Tibial artery (tissue), 4 donors: ENCODE measurements around the gene DMAC2L.
"Not testable (repeated sequence)": the region's sequence is repeated elsewhere in the genome, so short reads cannot be mapped to it uniquely, and the experiment has no call there.

ENCODE experiments used
- DNase-seq, 2 donors: peaks; one replicate each; pipeline ENCODE4 v3.0.0-alpha.2; 2019
- H3K27ac ChIP-seq, 2 donors: fragments of 200-600 bp; sonication (generic) in 1 of 2; 1 replicate in 1 of 2; 2 replicates in 1 of 2; pipeline ENCODE4 v1.5.1; 2018 to 2019; ENCODE audit warnings: mild to moderate bottlenecking in 1 of 2
- H3K27me3 ChIP-seq, 2 donors: fragments of 200-600 bp; sonication (generic) in 1 of 2; one replicate each; pipeline versions ENCODE4 v1.5.1 to v1.6.0; 2016 to 2019
- H3K36me3 ChIP-seq, 3 donors: fragments of 200-600 bp; sonication (generic) in 2 of 3; one replicate each; pipeline ENCODE4 v1.5.1; 2016 to 2019; ENCODE audit warnings: mild to moderate bottlenecking in 2 of 3
- H3K4me1 ChIP-seq, 4 donors: fragments of 200-600 bp; sonication (generic) in 2 of 4; 1 replicate in 3 of 4; 2 replicates in 1 of 4; pipeline ENCODE4 v1.5.1; 2016 to 2019
- H3K4me3 ChIP-seq, 2 donors: fragments of 200-600 bp; sonication (generic) in 1 of 2; 1 replicate in 1 of 2; 2 replicates in 1 of 2; pipeline ENCODE4 v1.5.1; 2018 to 2019; ENCODE audit warnings: mild to moderate bottlenecking in 2 of 2
- H3K9me3 ChIP-seq, 3 donors: fragments of 200-600 bp; sonication (generic) in 1 of 3; one replicate each; pipeline ENCODE4 v1.5.1; 2016 to 2019
- intact Hi-C: fragments of 100-400 bp; cut with DNase I; formaldehyde crosslinking; loops from one replicate; pipeline ENCODE4 v1.15.0; 2023; ENCODE audit warnings: low total_unique reads
- TF ChIP-seq, protein P1 (sequence below), 2 experiments: fragments of 200-600 bp in 1 of 2; fragments of 450-650 bp in 1 of 2; IDR thresholded peaks; one replicate each; pipeline ENCODE4 v1.5.1; 2017 to 2019; ENCODE audit warnings: antibody characterized with exemption in 2 of 2, mild to moderate bottlenecking in 1 of 2, moderate library complexity in 1 of 2

Gene DMAC2L

DNA sequence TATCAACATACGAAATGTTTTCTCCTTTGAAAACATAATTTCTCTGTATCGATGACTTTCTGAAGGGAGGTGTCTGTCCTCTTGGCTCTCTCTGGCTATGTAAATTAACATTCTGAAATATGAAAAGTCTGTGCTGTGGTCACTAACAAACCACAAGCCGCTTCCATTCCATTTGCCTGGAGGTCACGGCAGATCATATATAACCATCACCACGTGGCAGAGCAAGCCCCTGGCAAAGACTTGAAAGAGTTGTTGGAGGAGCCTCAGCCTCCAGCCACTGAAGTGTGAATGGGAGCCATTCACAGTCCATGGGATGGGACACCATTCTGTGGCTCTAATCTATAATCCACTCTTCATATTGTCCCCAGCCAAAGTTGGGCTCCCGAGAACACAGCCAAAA lies 45.0 kb downstream of the DMAC2L start:
- no peak for DNase-seq
- Histone ChIP-seq H3K27me3 (no peaks in the 10 kb centered on the region), H3K4me3 (no peak overlapping the region), H3K9me3 (no peaks in the 10 kb centered on the region), H3K4me1 (no peaks in the 10 kb centered on the region), H3K27ac (no peak overlapping the region), H3K36me3 (peaks cover 0 to 3% (median 0%) of the 10 kb centered on the region in 3 donors)
- intact Hi-C loops, result no loop called here
- TF ChIP-seq, protein P1, sequence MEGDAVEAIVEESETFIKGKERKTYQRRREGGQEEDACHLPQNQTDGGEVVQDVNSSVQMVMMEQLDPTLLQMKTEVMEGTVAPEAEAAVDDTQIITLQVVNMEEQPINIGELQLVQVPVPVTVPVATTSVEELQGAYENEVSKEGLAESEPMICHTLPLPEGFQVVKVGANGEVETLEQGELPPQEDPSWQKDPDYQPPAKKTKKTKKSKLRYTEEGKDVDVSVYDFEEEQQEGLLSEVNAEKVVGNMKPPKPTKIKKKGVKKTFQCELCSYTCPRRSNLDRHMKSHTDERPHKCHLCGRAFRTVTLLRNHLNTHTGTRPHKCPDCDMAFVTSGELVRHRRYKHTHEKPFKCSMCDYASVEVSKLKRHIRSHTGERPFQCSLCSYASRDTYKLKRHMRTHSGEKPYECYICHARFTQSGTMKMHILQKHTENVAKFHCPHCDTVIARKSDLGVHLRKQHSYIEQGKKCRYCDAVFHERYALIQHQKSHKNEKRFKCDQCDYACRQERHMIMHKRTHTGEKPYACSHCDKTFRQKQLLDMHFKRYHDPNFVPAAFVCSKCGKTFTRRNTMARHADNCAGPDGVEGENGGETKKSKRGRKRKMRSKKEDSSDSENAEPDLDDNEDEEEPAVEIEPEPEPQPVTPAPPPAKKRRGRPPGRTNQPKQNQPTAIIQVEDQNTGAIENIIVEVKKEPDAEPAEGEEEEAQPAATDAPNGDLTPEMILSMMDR (IDR thresholded peaks at IDR 0.05), result no peak

- Histone ChIP-seq H3K27me3 (no peaks in the 10 kb centered on the region), H3K36me3 (peaks cover 0 to 3% (median 0%) of the 10 kb centered on the region in 3 donors), H3K27ac (no peak overlapping the region), H3K4me1 (no peaks in the 10 kb centered on the region), H3K4me3 (no peak overlapping the region), H3K9me3 (no peaks in the 10 kb centered on the region)
- DNase-seq, result no peak
- intact Hi-C loops, result no loop called here
- TF ChIP-seq, protein P1 (IDR thresholded peaks at IDR 0.05), result no peak
These were observed 45.8 kb downstream of the DMAC2L start for GRCh38 chr14:50357753-50358395.

DNA sequence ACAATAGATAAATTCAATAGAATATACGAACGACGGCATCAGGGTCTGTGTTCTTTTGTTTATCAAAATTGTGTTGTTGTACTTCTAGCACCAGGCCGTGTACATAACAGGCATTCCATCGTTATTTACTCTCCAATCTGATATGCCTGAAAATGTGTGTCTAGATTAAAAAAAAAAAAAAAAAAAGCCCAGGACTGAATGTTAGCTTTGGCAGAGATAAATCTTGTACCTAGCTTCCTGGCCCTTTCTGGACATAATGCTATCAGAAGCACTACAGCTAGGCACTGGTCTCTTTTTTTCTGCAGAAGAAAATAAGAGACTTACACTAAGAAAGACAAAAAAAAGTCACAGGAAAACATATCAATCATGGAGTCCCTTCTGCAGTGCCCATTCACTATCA lies 47.5 kb downstream of the DMAC2L start:
- intact Hi-C loops, result no loop called here
- DNase-seq, result no peak
- Histone ChIP-seq H3K4me1 (peaks cover 0 to 13% (median 1%) of the 10 kb centered on the region in 4 donors), H3K9me3 (no peaks in the 10 kb centered on the region), H3K27ac (no peak overlapping the region), H3K27me3 (no peaks in the 10 kb centered on the region), H3K4me3 (no peak overlapping the region), H3K36me3 (peaks cover 0 to 3% (median 0%) of the 10 kb centered on the region in 3 donors)
- TF ChIP-seq, protein P1 (IDR thresholded peaks at IDR 0.05), result no peak

- H3K4me1 ChIP-seq, result peaks cover 0 to 13% (median 1%) of the 10 kb centered on the region in 4 donors
- no peaks in the 10 kb centered on the region for H3K27me3 ChIP-seq
- TF ChIP-seq, protein P1 (IDR thresholded peaks at IDR 0.05), result no peak
- H3K4me3 ChIP-seq, result no peak overlapping the region
- H3K36me3 ChIP-seq, result peaks cover 0 to 3% (median 0%) of the 10 kb centered on the region in 3 donors
- intact Hi-C loops, result no loop called here
- no peak for DNase-seq
- H3K9me3 ChIP-seq, result no peaks in the 10 kb centered on the region
- no peak overlapping the region for H3K27ac ChIP-seq
These were observed 48.0 kb downstream of the DMAC2L start for GRCh38 chr14:50360093-50360492.

- Histone ChIP-seq H3K36me3 (peaks cover 0 to 3% (median 0%) of the 10 kb centered on the region in 3 donors), H3K4me1 (peaks cover 0 to 13% (median 1%) of the 10 kb centered on the region in 4 donors), H3K27ac (no peak overlapping the region), H3K9me3 (no peaks in the 10 kb centered on the region), H3K27me3 (no peaks in the 10 kb centered on the region), H3K4me3 (no peak overlapping the region)
- no peak for DNase-seq
- TF ChIP-seq, protein P1 (IDR thresholded peaks at IDR 0.05), result no peak
- intact Hi-C loops, result no loop called here
These were observed 48.7 kb downstream of the DMAC2L start for GRCh38 chr14:50360851-50361250.

- H3K4me3 ChIP-seq, intact Hi-C loops, H3K9me3 ChIP-seq, H3K36me3 ChIP-seq, H3K27me3 ChIP-seq, DNase-seq, H3K27ac ChIP-seq: not testable (repeated sequence)
- peaks cover 0 to 13% (median 1%) of the 10 kb centered on the region in 4 donors for H3K4me1 ChIP-seq
These were observed 49.6 kb downstream of the DMAC2L start for GRCh38 chr14:50361473-50362403.
